Measurements from ENCODE around the gene EIF2B2.

Gene EIF2B2

GRCh38 chr14:74974364-74975058 lies 28.2 kb upstream of the EIF2B2 start:
- no peak for DNase-seq (ENCODE audit: low spot score)

GRCh38 chr14:74975059-74975810 lies 27.5 kb upstream of the EIF2B2 start:
- DNase-seq (ENCODE audit: low spot score) = peak; percentile 93

GRCh38 chr14:74976264-74977113 lies 26.2 kb upstream of the EIF2B2 start:
- no peak for DNase-seq (ENCODE audit: low spot score)

GRCh38 chr14:74977164-74977900 lies 25.4 kb upstream of the EIF2B2 start:
- DNase-seq (ENCODE audit: low spot score) = no peak

GRCh38 chr14:74977901-74978385 lies 24.8 kb upstream of the EIF2B2 start:
- DNase-seq (ENCODE audit: low spot score) = no peak

- DNase-seq (ENCODE audit: low spot score) = no peak
These were observed 24.2 kb upstream of the EIF2B2 start for GRCh38 chr14:74978416-74978947.

GRCh38 chr14:74979029-74979428 lies 23.7 kb upstream of the EIF2B2 start:
- no peak for DNase-seq (ENCODE audit: low spot score)

GRCh38 chr14:74979442-74980397 lies 23.0 kb upstream of the EIF2B2 start:
- peak; percentile 78 for DNase-seq (ENCODE audit: low spot score)

- DNase-seq (ENCODE audit: low spot score) = no peak
These were observed 22.4 kb upstream of the EIF2B2 start for GRCh38 chr14:74980398-74980730.

- no peak for DNase-seq (ENCODE audit: low spot score)
These were observed 21.8 kb upstream of the EIF2B2 start for GRCh38 chr14:74980731-74981461.

GRCh38 chr14:74981462-74981782 lies 21.3 kb upstream of the EIF2B2 start:
- no peak for DNase-seq (ENCODE audit: low spot score)

- DNase-seq (ENCODE audit: low spot score) = no peak
These were observed 20.9 kb upstream of the EIF2B2 start for GRCh38 chr14:74981833-74982232.

GRCh38 chr14:74982661-74983060 lies 20.1 kb upstream of the EIF2B2 start:
- DNase-seq (ENCODE audit: low spot score) = no peak

GRCh38 chr14:74983343-74983742 lies 19.4 kb upstream of the EIF2B2 start:
- DNase-seq (ENCODE audit: low spot score) = no peak

- DNase-seq (ENCODE audit: low spot score) = no peak
These were observed 18.3 kb upstream of the EIF2B2 start for GRCh38 chr14:74984236-74985027.

GRCh38 chr14:74985028-74985310 lies 17.8 kb upstream of the EIF2B2 start:
- DNase-seq (ENCODE audit: low spot score) = no peak

GRCh38 chr14:74985806-74986205 lies 16.9 kb upstream of the EIF2B2 start:
- DNase-seq (ENCODE audit: low spot score) = no peak

GRCh38 chr14:74988131-74988530 lies 14.6 kb upstream of the EIF2B2 start:
- DNase-seq (ENCODE audit: low spot score) = no peak

- no peak for DNase-seq (ENCODE audit: low spot score)
These were observed 13.7 kb upstream of the EIF2B2 start for GRCh38 chr14:74988993-74989392.

All from left forelimb (tissue), 1 donor.